Measurements from ENCODE around the gene CSTF1.
"Not testable (repeated sequence)": the region's sequence is repeated elsewhere in the genome, so short reads cannot be mapped to it uniquely, and the experiment has no call there.

Gene CSTF1

GRCh38 chr20:56389807-56390206 is 2.6 kb upstream of the CSTF1 start:
- TF ChIP-seq, protein P1, sequence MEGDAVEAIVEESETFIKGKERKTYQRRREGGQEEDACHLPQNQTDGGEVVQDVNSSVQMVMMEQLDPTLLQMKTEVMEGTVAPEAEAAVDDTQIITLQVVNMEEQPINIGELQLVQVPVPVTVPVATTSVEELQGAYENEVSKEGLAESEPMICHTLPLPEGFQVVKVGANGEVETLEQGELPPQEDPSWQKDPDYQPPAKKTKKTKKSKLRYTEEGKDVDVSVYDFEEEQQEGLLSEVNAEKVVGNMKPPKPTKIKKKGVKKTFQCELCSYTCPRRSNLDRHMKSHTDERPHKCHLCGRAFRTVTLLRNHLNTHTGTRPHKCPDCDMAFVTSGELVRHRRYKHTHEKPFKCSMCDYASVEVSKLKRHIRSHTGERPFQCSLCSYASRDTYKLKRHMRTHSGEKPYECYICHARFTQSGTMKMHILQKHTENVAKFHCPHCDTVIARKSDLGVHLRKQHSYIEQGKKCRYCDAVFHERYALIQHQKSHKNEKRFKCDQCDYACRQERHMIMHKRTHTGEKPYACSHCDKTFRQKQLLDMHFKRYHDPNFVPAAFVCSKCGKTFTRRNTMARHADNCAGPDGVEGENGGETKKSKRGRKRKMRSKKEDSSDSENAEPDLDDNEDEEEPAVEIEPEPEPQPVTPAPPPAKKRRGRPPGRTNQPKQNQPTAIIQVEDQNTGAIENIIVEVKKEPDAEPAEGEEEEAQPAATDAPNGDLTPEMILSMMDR (IDR thresholded peaks at IDR 0.05; ENCODE audit: low read depth, low read length, missing control alignments): no peak
- H3K4me3 ChIP-seq (replicated peaks; ENCODE audit: low read depth, low read length): peak overlapping the region; percentile 85

GRCh38 chr20:56390396-56390795 is 2.0 kb upstream of the CSTF1 start:
- peak overlapping the region; percentile 85 for H3K4me3 ChIP-seq (replicated peaks; ENCODE audit: low read depth, low read length)
- not testable (repeated sequence) for DNase-seq (ENCODE audit: extremely low read depth, low read depth)

More at GRCh38 chr20:56389807-56390206, 2.6 kb upstream of the CSTF1 start:
- no peak for DNase-seq (ENCODE audit: extremely low read depth, low read depth)

GRCh38 chr20:56391037-56391436 is 1.4 kb upstream of the CSTF1 start:
- no peak for DNase-seq (ENCODE audit: extremely low read depth, low read depth)
- TF ChIP-seq, protein P1 (IDR thresholded peaks at IDR 0.05; ENCODE audit: low read depth, low read length, missing control alignments): no peak
- H3K4me3 ChIP-seq (replicated peaks; ENCODE audit: low read depth, low read length): peak overlapping the region; percentile 85

- TF ChIP-seq, protein P1 (IDR thresholded peaks at IDR 0.05; ENCODE audit: low read depth, low read length, missing control alignments): no peak
- H3K4me3 ChIP-seq (replicated peaks; ENCODE audit: low read depth, low read length): peak overlapping the region; percentile 85
- DNase-seq (ENCODE audit: extremely low read depth, low read depth): no peak
Measured at GRCh38 chr20:56391596-56392131, 781 bp upstream of the CSTF1 start.

DNA sequence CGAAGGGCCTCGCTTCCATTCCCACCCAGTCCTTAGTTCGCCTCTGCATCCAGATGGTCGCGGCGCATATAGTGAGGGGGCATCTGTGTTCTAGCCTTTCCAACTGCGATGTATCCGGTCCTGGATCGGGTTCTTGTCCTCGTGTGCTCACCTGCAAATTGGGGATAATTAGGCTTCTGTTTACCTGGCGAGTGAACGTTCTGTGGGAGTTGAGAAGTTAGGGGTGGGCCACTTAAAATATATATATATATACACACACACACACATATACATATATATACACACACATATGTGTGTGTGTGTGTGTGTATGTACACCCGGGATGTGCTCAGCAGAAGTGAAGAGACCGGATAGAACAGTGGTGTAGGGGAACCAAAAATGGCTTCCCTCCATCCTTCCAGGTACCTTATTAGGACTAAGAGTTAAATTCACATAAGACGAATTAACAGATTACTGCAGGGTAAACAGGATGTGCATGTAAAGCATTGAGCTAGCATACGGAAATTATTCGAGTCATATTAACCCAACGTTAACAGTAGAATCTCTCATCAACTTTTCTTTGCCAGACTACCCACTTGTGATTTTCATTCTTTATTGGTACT is 537 bp downstream of the CSTF1 start:
- no peak for DNase-seq (ENCODE audit: extremely low read depth, low read depth)
- peak overlapping the region; percentile 85 for H3K4me3 ChIP-seq (replicated peaks; ENCODE audit: low read depth, low read length)
- TF ChIP-seq, protein P1 (IDR thresholded peaks at IDR 0.05; ENCODE audit: low read depth, low read length, missing control alignments): no peak

GRCh38 chr20:56393653-56394052 is 1.2 kb downstream of the CSTF1 start:
- no peak for DNase-seq (ENCODE audit: extremely low read depth, low read depth)
- TF ChIP-seq, protein P1 (IDR thresholded peaks at IDR 0.05; ENCODE audit: low read depth, low read length, missing control alignments): no peak
- H3K4me3 ChIP-seq (replicated peaks; ENCODE audit: low read depth, low read length): peak overlapping the region; percentile 85

GRCh38 chr20:56395166-56395565 is 2.7 kb downstream of the CSTF1 start:
- H3K4me3 ChIP-seq (replicated peaks; ENCODE audit: low read depth, low read length): no peak overlapping the region
- no peak for DNase-seq (ENCODE audit: extremely low read depth, low read depth)
- TF ChIP-seq, protein P1 (IDR thresholded peaks at IDR 0.05; ENCODE audit: low read depth, low read length, missing control alignments): no peak

Measured in HFF-Myc (cell line).